HepG2 (cell line): Measurements from ENCODE around the gene RPLP1. TPM values are rescaled to one million over a fixed set of nuclear protein-coding genes. Genes with fewer than 3 reads are reported as not detected.
A peak's percentile ranks its signal among the peaks of the same experiment; 100 is the strongest.

Source experiments
- ARID3A ChIP-seq: IDR thresholded peaks from 2 replicates; pipeline ENCODE4 v1.6.1; 2012; ENCODE audit warnings: low read depth, low read length, improper control_type of control experiment
- ASH2L ChIP-seq: fragments of 300-600, 200-600 bp; sonication (generic); IDR thresholded peaks from 2 replicates; pipeline ENCODE4 v1.7.0; 2017; ENCODE audit warnings: low read depth, mild to moderate bottlenecking, moderate library complexity, mixed read lengths, low read length; ENCODE audit not compliant: insufficient read length
- ATF1 ChIP-seq: IDR thresholded peaks from 2 replicates; pipeline ENCODE4 v1.6.1; 2016; ENCODE audit warnings: mild to moderate bottlenecking, control low read depth
- DNMT1 ChIP-seq: sonication (generic); formaldehyde crosslinking; IDR thresholded peaks from 2 replicates; pipeline ENCODE4 v1.5.1; 2020; ENCODE audit warnings: mild to moderate bottlenecking, missing genetic modification reagents
- JARID2 ChIP-seq: sonication (generic); formaldehyde crosslinking; IDR thresholded peaks from 2 replicates; pipeline ENCODE4 v1.8.1; 2023; ENCODE audit warnings: missing genetic modification reagents, inconsistent platforms; ENCODE audit not compliant: insufficient replicate concordance
- LCORL ChIP-seq, 2 experiments: fragments of 450-650 bp in 1 of 2; sonication (generic) in 1 of 2; formaldehyde crosslinking in 1 of 2; IDR thresholded peaks; 2 replicates each; pipeline versions ENCODE4 v1.5.0 to v1.6.1; 2017 to 2020; ENCODE audit warnings: antibody characterized with exemption in 1 of 2, missing genetic modification reagents in 1 of 2
- NFYC ChIP-seq: IDR thresholded peaks from 2 replicates; pipeline ENCODE4 v1.6.1; 2016; ENCODE audit warnings: missing genetic modification reagents, missing compliant biosample characterization
- ONECUT2 ChIP-seq: sonication (generic); formaldehyde crosslinking; IDR thresholded peaks from 2 replicates; pipeline ENCODE4 v1.4.0; 2020; ENCODE audit warnings: missing genetic modification reagents
- PRDM15 ChIP-seq: sonication (generic); formaldehyde crosslinking; IDR thresholded peaks from 2 replicates; pipeline ENCODE4 v1.4.0; 2020; ENCODE audit warnings: missing genetic modification reagents
- RFX5 ChIP-seq: IDR thresholded peaks from 2 replicates; pipeline ENCODE4 v1.6.1; 2011; ENCODE audit warnings: low read depth, low read length, improper control_type of control experiment
- RNF2 ChIP-seq: fragments of 450-650 bp; conservative IDR thresholded peaks from 2 replicates; pipeline ENCODE4 v1.6.1; 2016; ENCODE audit warnings: low read depth
- RORA ChIP-seq: sonication (generic); formaldehyde crosslinking; IDR thresholded peaks from 2 replicates; pipeline ENCODE4 v1.5.0; 2020; ENCODE audit warnings: mild to moderate bottlenecking, missing genetic modification reagents, moderate library complexity
- SOX6 ChIP-seq, 2 experiments: fragments of 450-650 bp in 1 of 2; sonication (generic) in 1 of 2; formaldehyde crosslinking in 1 of 2; IDR thresholded peaks; 2 replicates each; pipeline versions ENCODE4 v1.4.0 to v1.6.1; 2017 to 2020; ENCODE audit warnings: antibody characterized with exemption in 1 of 2, mild to moderate bottlenecking in 1 of 2, missing genetic modification reagents in 1 of 2
- SP1 ChIP-seq, 2 experiments: fragments of 450-650 bp in 1 of 2; sonication (generic) in 1 of 2; formaldehyde crosslinking in 1 of 2; IDR thresholded peaks; 2 replicates each; pipeline versions ENCODE4 v1.4.0 to v1.6.1; 2016 to 2020; ENCODE audit warnings: missing genetic modification reagents in 1 of 2
- TEAD3 ChIP-seq: optimal IDR thresholded peaks from 2 replicates; pipeline ENCODE3; 2016; ENCODE audit warnings: borderline replicate concordance
- TSC22D2 ChIP-seq: sonication (generic); formaldehyde crosslinking; IDR thresholded peaks from 2 replicates; pipeline ENCODE4 v1.5.1; 2020; ENCODE audit warnings: missing genetic modification reagents, mild to moderate bottlenecking, borderline replicate concordance
- ZNF136 ChIP-seq: sonication (generic); formaldehyde crosslinking; IDR thresholded peaks from 2 replicates; pipeline ENCODE4 v1.8.1; 2022; ENCODE audit warnings: low read depth, mild to moderate bottlenecking, moderate library complexity, missing genetic modification reagents
- ZNF33B ChIP-seq: sonication (generic); formaldehyde crosslinking; IDR thresholded peaks from 2 replicates; pipeline ENCODE4 v1.5.1; 2020; ENCODE audit warnings: mild to moderate bottlenecking, missing genetic modification reagents
- ZNF354B ChIP-seq: sonication (generic); formaldehyde crosslinking; IDR thresholded peaks from 2 replicates; pipeline ENCODE4 v1.8.0; 2022; ENCODE audit warnings: mild to moderate bottlenecking, missing genetic modification reagents
- ZNF383 ChIP-seq: sonication (generic); formaldehyde crosslinking; IDR thresholded peaks from 2 replicates; pipeline ENCODE4 v1.4.0; 2020; ENCODE audit warnings: missing genetic modification reagents, mild to moderate bottlenecking, borderline replicate concordance
- ZNF460 ChIP-seq: sonication (generic); formaldehyde crosslinking; IDR thresholded peaks from 2 replicates; pipeline ENCODE4 v1.5.1; 2020; ENCODE audit warnings: missing genetic modification reagents, mild to moderate bottlenecking, borderline replicate concordance
- ZNF775 ChIP-seq: sonication (generic); formaldehyde crosslinking; IDR thresholded peaks from 2 replicates; pipeline ENCODE4 v1.4.0; 2020; ENCODE audit warnings: missing genetic modification reagents, mild to moderate bottlenecking, moderate library complexity, borderline replicate concordance
- ZNF781 ChIP-seq: sonication (generic); formaldehyde crosslinking; IDR thresholded peaks from 2 replicates; pipeline ENCODE4 v1.5.1; 2020; ENCODE audit warnings: borderline replicate concordance, mild to moderate bottlenecking, missing genetic modification reagents; ENCODE audit errors: not compliant biosample characterization
- polyA plus RNA-seq, 8 experiments: library from polyadenylated mRNA; depleted of rRNA in 3 of 8; stranded (reverse) in 7 of 8; unstranded in 1 of 8; fragments of >200 nt; fragmentation: Illumina TruSeq in 4 of 8; extraction: Trizol in 4 of 8; gene quantifications; 2 replicates each; pipeline versions ENCODE4 v1.2.1 to v1.2.3, GENCODE V29; 2011 to 2016; ENCODE audit warnings: low read depth in 4 of 8, missing spikeins in 1 of 8, mixed read lengths in 1 of 8; ENCODE audit not compliant: insufficient read depth in 1 of 8
- total RNA-seq, 5 experiments: library from RNA; depleted of rRNA; stranded (reverse); fragments of >200 nt; fragmentation: Illumina TruSeq; extraction: Trizol; gene quantifications; 2 replicates each; pipeline ENCODE4 v1.2.3, GENCODE V29; 2016; ENCODE audit warnings: low read depth in 1 of 5

Gene RPLP1
- total and polyA plus RNA-seq, 2 of the 13 experiments (the other 11 are each of a cell fraction or from before 2014, with no cell fraction given) = 817 to 929 TPM

GRCh38 chr15:69451951-69452691 lies 497 bp upstream of the RPLP1 start (continued):
- TF ChIP-seq ZNF354B (CRISPR knock-in tag) = no peak
- TF ChIP-seq ARID3A = 0 out of 2 replicates have a peak, but pooled peaks have one; percentile 15
- no peak for TF ChIP-seq TEAD3 (CRISPR knock-in tag)
- peak; percentile 32; the same call in 1 of the 2 replicates for TF ChIP-seq ATF1
- no peak for TF ChIP-seq PRDM15 (CRISPR knock-in tag)
- TF ChIP-seq JARID2 (CRISPR knock-in tag) = no peak
- no peak for TF ChIP-seq NFYC (CRISPR knock-in tag)
- no peak for TF ChIP-seq ZNF33B (CRISPR knock-in tag)
- no peak for TF ChIP-seq RORA
- no peak for TF ChIP-seq RFX5
- no peak for TF ChIP-seq ZNF775 (CRISPR knock-in tag)
- TF ChIP-seq ZNF383 (CRISPR knock-in tag) = no peak; the same call in 1 of the 2 replicates
- TF ChIP-seq SOX6 (IDR thresholded peaks at IDR 0.05) = no peak
- no peak for TF ChIP-seq SOX6 (CRISPR knock-in tag; IDR thresholded peaks at IDR 0.05)
- no peak for TF ChIP-seq LCORL (IDR thresholded peaks at IDR 0.05)
- TF ChIP-seq LCORL (CRISPR knock-in tag; IDR thresholded peaks at IDR 0.05) = 0 out of 2 replicates have a peak, but pooled peaks have one; percentile 21
- no peak for TF ChIP-seq RNF2
- TF ChIP-seq ZNF460 (CRISPR knock-in tag) = no peak
- no peak for TF ChIP-seq SP1 (IDR thresholded peaks at IDR 0.05)
- TF ChIP-seq SP1 (CRISPR knock-in tag; IDR thresholded peaks at IDR 0.05) = no peak
- TF ChIP-seq ZNF136 = no peak
- no peak for TF ChIP-seq ONECUT2 (CRISPR knock-in tag)
- peak; percentile 18 for TF ChIP-seq ASH2L
- peak; percentile 47 for TF ChIP-seq ZNF781
- TF ChIP-seq TSC22D2 (CRISPR knock-in tag) = no peak
- TF ChIP-seq DNMT1 (CRISPR knock-in tag) = no peak; the same call in 1 of the 2 replicates
